Forelimb muscle (tissue), 1 donor: ENCODE data around the gene EHBP1. TPM values are rescaled to one million over a fixed set of nuclear protein-coding genes. Genes with fewer than 3 reads are reported as not detected.

Experiments
- DNase-seq: peaks from one replicate; pipeline ENCODE4 v3.0.0-alpha.2; 2013; ENCODE audit warnings: low read depth
- polyA plus RNA-seq: library from polyadenylated mRNA; unstranded; fragments of 120-200 nt; gene quantifications from one replicate; pipeline ENCODE4 v1.2.1, GENCODE V29; 2013; ENCODE audit not compliant: insufficient read length

The EHBP1 gene
- polyA plus RNA-seq, 1 donor = 25.7 TPM

DNA sequence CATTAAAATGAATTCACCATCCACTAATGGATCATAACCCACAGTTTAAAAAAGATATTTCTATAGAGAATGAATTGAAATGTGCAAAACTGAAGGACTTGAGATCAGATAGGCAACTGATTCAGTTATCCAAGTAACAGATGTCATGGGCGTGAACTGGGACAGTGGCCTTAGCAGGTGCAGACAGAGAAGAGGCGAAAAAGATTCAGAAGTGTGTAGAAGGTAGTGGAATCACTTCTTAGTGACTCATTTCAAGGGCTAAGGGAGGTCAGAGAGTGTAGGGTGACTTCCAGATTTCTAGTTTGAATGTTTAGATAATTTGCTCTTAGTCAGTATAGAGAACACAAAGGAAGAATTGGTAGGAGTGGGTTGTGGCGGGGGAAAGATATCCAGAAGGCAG lies 79.7 kb downstream of the EHBP1 start:
- DNase-seq = no peak

DNA sequence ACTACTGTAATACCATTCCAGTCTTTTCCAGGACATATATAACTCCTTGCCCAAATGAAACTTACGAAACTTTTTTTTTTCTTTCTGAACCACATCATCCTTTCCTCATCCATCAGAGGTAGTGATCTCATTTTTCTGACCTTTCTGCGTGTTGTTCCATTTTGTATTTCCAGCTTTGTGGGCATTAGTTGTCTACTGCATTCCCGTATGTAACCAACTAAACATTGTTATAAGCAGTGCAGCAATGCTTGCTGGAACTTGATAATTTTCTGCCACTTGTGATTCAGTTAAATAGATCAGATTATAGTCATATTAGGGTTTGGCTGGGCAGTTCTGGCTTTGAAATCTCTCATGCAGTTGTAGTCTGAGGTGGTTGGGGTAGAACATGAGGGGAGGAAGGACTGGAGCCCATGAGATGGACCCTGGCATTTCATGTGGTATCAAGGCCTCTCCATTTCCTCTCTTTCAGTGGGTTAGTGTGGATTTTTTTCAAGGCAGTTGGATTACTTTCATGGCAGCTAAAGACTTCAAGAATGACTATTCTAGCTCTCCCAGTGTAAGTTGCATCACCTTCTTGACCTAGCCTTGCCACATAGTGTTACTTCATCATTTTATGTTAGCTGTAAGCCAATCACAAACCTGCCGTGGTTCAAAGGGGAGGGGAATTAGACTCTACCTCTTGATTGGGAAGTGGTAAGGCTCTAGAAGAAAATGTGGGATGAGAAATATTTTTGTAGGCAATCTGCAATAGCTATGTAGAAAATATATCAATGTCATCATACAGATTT lies 80.5 kb downstream of the EHBP1 start:
- no peak for DNase-seq

DNA sequence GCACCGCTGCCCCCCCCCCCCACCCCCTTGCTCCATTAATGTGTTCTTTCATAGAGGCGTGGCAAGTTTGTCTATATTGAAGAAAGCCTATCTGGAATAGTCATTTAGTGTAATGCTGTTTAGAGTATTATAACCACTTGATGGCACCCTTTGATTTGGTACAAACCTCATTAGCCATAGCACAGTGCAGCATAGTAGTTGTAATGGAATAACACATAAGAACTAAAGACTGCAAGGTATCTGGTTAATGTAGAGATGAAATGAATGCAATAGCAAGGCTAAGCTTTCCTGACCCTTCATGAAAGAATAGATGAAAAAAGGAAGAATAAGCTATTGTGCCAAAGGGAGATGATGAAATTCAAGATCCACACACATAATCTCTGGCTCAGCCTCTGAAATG lies 81.9 kb downstream of the EHBP1 start:
- DNase-seq = no peak

DNA sequence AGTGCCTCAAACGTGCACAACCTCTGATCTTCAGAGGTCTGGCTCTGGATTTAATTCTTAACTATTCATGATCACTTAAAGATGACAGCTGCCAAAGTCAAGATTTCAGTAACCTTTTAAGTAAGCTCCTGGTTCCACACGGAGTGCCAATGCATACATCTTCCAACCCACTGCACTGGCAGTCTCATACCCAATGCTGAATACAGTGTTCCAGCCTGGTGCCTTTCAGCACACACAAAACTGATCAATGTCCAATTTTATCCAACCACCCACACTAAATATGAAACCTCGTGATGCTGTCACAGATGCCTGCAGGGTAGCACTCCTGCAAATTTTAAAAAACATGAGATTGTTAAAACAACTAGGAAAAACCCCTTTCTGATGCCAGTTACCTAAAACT lies 84.0 kb downstream of the EHBP1 start:
- no peak for DNase-seq

DNA sequence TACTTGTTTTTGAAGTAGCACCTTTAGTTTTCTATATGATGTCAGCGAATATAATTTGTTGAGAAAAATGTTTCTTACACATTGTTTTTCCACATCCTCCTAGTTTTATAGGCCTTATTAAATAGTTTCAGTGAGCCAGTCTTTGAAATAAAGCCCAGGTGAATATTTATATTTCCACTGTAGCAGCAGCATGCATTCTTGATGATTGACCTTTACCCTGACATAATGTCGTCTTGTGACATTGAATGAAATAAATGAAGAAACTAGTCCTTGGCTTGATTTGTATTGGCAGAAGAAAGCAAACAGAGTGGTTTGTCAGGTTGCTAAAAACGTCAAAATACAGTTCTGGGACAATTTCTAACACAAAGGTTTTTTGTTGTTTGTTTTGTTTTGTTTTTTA lies 84.4 kb downstream of the EHBP1 start:
- no peak for DNase-seq

DNA sequence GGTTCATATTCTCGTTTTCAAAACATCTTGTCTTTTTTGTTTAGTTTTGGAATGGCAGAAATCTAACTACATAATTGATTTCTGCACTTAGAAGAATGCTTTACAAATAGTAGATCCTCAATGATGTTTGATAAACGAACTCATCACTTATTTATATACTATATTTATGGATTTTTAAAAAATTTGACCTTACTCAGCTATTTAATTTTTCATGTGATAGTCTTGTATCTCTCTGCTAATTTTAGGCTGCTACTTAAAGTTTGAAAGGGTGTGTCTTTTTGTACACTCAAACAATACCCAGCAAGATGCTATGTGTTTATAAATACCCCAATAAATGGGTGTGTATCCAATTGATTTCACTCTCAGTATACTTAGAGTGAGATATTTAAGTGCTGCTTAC lies 86.9 kb downstream of the EHBP1 start:
- DNase-seq = no peak

DNA sequence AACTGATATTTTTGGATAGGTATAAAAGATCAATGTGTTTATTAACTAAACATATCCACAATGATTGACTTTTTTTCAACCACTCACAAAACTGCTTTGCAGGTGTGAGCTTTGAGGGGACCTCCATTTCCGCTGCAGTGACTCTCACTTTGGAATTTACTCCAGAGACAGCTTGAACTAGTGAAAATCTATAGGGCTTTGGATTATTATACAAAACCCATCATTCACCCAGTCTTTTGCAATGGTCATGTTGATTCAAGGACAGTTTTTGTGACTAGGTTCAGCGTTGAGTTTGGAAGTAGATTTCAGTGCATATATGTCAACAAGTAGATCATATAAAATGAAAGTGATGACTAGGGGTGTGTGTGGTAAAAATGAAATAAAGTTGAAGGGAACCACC lies 87.7 kb downstream of the EHBP1 start:
- no peak for DNase-seq

DNA sequence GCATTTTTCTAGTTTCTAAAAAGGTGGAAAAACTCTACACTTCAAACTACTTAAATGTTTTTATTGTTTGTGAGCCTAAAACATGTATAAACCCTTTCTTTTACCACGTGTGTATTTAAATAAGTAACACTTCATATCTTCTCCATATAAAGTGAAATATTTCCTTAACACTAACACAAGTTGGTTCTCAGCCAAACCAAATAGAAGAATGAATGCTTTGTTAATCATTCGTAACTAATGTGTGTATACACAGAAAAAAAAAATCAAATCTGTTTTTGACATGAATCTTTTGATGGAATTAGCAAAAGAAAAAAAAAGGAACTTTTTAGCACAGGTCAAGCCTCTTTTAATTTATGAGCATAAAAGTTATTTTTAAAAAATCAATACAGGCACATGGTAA lies 89.3 kb downstream of the EHBP1 start:
- no peak for DNase-seq

DNA sequence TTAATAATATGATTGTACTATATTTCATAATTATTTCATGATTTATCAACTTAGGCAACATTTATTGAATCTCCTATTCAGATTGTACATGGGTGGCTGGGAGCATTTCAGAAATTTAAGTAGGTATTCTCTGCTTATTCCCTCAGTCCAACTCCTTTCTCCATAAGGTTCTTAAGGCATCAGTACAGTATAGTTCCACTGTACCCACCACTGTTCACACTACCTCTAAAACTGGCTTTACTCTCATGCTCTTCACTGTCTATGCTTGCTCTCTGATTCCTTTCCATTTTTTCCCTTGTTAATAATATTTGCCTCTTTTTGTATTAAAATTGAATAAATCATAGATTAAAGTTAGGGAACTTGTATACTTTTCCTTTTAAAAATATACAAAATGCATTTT lies 89.8 kb downstream of the EHBP1 start:
- no peak for DNase-seq

DNA sequence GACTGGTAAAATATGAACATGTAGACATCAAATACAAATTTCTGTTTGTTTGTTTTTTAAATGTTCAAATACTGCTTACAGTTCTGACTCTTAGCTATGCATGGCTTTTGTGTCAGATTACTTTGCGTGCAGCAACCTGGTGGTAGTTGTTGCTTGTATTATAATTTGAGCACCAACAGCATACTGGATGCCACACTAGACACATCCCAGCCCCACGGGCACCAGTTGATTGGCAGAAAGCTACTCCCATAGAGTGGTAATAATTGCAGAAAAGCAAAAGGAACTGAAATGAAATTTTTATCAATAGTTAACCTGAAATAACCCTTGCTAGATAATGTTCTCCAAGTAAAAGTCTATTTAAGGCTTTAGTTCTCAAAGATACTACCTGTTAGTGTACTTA lies 91.6 kb downstream of the EHBP1 start:
- no peak for DNase-seq

DNA sequence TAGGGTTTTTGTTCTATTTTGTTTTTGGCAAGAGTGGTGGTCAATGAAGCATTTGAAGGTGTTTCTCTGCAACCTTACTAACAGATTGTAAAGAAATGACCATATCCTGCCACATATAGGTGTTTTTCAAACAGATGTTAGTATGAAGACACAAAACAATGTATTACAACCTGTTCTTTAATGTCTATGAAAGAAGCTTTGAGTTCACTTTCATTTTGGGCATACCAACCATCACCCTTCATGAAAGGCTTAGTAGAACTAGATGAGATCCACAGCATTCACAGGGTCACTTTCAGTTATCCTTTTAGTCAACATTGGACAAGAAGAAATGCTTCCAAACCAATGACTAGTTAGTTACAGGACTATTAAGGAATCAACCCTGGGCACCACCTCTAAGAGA lies 95.1 kb downstream of the EHBP1 start:
- DNase-seq = no peak

DNA sequence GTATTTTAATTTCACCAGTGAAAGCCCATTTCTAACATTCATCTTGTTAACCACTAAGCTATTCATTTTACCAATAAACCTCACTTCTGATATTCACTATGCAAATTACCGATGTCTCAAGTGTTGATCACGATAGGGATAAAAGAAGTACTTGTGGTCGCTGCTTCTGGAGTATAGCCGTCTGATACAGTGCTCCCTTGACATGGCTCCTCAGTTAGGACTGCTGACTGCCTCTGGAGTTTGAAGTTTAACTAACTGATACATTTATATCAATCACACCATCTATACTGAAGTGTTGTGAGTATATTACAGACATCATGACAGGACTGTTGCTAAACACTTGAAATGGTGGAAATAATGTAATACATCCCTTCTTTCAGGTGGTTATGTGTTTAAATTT lies 95.6 kb downstream of the EHBP1 start:
- DNase-seq = no peak

DNA sequence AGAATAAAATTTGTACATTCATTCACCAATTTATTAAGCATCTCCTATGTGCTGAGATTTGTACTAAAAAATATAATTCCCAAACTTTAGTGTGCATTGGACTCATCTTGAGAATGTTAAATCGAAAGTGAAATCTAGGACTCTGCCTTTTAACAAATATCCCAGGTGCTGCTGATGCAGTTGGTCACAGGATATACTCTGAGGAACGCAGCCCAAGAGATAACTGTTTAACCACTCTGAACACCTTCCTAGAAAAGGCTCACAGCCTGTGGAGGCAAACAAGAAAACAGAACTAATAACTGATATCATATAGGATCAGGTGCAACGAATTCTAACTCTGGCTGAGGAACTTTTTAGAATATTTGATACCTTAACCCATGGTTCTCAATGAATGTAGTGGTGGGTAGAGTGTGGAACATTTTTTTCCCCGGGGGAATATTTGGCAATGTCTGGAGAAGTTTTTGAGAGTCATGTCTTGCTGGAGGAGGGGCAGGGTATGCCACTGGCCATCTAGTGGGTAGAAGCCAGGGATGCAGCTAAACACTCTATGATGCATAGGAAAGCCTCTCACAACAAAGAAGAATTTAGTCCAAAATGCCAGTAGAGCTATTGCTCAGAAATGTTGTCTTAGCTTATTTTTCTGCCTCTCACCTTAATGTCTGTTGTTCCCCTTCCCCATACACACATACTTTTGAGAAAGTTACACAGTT lies 96.5 kb downstream of the EHBP1 start:
- no peak for DNase-seq

DNA sequence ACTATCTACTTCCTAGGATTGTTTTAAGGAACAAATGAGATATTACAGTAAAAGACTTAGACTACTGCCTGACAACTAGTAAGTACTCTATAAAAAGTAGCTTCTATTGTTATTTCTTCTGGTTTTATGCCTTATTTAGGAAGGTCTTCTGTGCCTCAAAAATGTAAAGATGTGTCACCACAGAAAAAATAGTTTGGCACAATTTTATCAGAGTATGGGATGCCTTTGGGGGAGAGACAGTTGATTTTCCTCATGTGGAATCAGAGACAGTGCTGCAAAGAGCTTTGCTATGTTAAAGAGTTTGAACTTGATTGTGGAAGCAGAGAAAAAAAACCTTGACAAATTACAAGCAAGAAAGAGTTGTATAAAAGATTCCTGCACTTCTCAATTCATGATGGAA lies 98.4 kb downstream of the EHBP1 start:
- no peak for DNase-seq

DNA sequence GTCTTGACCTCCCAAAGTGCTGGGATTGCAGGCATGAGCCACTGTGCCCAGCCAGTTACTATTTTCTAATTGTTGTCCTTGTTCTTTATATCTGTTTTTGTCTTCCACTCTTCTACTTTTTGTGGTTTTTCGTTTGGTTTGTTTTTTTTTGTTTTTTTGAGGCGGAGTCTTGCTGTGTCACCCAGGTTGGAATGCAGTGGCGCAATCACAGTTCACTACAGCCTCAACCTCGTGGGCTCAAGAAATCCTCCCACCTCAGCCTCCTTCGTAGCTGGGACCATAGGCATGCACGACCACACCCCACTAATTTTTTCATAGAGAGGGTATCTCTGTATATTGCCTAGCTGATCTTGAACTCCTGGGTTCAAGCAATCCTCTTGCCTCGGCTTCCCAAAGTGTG lies 100.7 kb downstream of the EHBP1 start:
- DNase-seq = no peak

DNA sequence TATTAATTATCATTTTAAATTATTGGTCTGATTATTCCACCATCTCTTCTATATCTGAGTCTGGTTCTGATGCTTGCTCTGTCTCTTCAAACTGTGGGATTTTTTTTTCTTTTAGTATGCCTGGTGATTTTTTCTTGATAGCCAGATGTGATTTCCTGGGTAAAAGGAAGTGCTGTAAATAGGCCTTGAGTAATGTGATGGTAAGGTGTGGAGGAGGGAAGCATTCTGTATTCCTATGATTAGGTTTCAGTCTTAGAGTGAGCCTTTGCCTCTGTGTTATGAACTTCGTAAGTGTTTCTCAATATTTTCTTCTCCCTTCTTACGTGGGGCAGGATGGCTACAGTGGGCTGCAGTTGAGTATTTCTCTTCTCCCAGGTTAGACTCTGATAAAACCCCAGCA lies 103.0 kb downstream of the EHBP1 start:
- DNase-seq = no peak

DNA sequence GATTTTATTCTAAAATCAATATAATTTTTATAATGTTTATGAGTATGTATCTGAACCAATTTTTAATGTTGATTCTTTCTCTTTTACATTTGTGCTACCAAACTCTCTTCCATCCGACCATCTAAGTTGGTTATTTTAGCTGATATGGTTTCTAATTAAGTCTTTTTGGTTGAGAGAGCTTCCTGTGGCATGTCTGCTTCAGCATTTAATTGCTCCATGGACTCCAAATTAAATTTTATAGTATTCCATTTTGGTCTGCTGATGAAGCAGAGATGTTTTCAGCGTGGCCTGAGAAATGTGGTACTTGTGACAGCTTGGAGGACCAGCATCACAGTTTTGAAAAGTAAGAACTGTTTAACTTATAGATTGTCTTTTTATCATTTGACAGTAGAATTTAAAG lies 105.6 kb downstream of the EHBP1 start:
- no peak for DNase-seq

DNA sequence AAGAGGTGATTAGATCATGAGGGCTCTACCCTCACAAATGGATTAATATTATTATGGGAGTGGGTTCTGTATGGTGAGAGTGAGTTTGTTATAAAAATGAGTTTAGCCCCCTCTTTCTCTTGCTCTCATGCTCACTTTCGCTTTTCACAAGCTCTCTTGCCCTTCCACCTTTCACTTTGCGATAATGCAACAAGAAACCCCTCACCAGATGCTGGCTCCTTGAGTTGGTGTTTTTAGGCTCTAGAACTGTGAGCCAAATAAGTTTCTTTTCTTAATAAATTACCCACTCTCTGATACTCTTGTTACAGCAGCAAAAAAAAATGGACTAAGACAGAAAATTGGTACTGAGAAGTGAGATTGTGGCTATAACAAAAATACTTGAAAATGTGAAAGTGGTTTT lies 106.5 kb downstream of the EHBP1 start:
- DNase-seq = no peak

DNA sequence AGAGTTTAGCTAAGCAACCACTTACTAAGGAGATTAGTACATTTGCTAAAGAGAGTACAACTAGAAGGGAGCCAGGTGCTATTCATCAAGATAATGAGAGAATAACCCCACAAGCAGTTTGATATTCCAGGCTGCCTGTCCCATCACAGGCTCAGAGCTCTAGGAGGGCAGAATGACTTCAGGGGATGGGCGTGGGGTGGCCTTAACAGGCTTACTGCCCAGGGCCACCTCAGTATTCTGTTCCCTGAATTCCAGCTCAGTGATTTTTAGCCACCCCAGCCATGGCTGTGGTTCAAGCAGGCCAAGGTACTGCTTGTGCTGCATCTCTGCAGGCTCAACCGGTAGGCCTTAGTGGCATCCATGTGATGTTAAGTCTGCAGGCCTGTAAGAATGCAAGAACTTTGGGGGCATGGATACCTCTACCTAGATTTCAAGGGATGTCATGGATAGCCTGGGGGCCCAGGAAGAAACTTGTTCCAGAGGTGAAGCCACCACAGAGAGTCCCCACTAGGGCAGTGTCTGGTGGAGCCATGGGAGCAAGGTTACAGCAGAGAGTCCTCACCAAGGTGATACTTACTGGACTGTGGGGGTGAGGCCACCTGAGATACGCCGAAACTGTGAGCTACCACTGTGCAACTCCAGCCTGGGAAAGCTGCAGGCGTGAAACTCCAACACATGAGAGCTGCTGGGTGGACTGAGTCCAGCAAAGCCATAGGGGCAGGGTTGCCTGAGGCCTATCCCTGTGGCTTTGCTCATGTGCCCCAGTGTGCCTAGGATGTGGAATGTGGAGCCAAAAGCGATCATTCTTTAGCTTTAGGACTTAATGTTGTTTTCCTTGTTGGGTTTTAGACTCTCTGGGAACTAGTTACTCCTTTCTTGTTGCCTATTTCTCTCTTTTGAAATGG lies 107.7 kb downstream of the EHBP1 start:
- no peak for DNase-seq

DNA sequence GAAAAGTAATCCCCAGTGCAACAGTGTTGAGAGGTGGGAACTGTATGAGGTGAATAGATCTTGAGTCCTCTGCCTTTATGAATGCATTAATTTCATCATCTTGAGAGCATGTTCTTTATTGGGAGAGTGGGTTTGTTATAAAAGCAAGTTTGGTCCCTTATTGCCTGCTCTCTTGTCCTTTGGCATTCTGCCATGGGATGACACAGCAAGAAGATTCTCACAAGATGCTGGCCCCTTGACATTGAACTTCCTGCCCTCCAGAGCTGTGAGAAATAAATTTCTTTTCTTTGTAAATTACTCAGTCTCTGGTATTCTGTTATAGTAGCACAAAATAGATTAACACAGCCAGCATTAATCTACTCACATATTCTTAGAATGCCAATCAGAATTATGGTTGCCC lies 108.6 kb downstream of the EHBP1 start:
- DNase-seq = peak; percentile 8

DNA sequence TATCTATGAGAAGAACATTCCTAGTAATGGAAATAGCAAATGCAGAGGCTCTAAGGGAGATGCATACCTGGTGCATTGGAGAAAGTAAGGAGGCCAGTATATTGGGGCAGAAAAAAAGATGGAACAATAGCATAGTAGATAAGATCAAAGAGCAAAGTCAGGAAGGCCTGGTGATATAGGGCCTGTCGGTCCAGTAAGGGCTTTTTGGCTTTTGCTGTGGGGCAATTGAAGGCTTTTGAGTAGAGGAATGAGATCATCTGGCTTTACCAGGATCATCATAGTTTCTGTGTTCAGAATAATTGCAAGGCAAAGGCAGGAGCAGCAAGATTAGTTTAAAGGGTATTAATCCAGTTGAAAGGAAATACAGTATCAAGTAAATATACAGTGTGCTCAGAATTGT lies 111.8 kb downstream of the EHBP1 start:
- DNase-seq = no peak

DNA sequence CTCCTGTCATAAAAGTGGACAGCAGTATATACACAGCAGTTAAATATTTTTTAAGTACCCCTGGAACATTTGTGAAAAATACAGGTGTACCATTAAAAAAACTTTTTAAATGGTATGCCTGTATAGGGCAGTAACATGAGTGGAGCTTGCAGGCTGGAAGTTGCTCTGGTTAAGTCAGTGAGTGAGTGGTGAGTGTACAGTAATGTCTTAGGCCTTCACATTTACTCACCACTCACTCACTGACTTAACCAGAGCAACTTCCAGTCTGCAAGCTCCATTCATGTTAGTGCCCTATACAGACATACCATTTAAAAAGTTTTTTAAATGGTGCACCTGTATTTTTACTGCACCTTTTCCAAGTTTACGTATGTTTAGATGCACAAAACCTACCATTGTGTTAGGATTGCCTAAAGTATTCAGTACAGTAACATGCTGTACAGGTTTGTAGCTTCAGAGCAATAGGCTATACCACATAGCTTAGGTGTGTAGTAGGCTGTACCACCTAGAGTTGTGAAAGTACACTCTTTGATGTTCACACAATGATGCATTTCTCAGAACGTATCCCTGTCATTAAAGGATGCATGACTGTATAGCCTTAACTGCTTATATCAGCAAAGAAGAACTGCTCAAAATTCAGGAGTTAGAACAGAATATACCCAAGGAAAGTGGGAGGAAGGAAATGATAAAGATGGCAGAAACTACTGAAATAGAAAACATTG lies 112.6 kb downstream of the EHBP1 start:
- no peak for DNase-seq
